HL-60 (cell line): Measurements from ENCODE around the gene GMCL2.

Source experiments
- DNase-seq, 2 experiments: peaks; one replicate each; pipeline ENCODE4 v3.0.0-alpha.2; 2010 to 2020; ENCODE audit warnings: low read depth in 1 of 2, low spot score in 1 of 2
- H3K27ac ChIP-seq: fragments of 250-450 bp; sonication (Bioruptor Pico); replicated peaks from 2 replicates; pipeline ENCODE4 v1.5.1; 2020; ENCODE audit warnings: mild to moderate bottlenecking, moderate library complexity
- H3K27me3 ChIP-seq: fragments of 250-450 bp; sonication (Bioruptor Pico); 2 replicates; pipeline ENCODE4 v1.5.1; 2021; ENCODE audit warnings: mild to moderate bottlenecking, moderate library complexity; ENCODE audit not compliant: insufficient read depth, poor library complexity, severe bottlenecking
- H3K4me3 ChIP-seq: replicated peaks from 2 replicates; pipeline ENCODE4 v1.5.1; 2011; ENCODE audit warnings: mild to moderate bottlenecking, control low read depth, low read length; ENCODE audit not compliant: insufficient read depth
- GABPA ChIP-seq: IDR thresholded peaks from 2 replicates; pipeline ENCODE4 v1.6.1; 2012; ENCODE audit warnings: low read depth
- POLR2AphosphoS5 ChIP-seq: IDR thresholded peaks from 2 replicates; pipeline ENCODE4 v1.6.1; 2012; ENCODE audit warnings: low read depth
- SPI1 ChIP-seq: IDR thresholded peaks from 2 replicates; pipeline ENCODE4 v1.6.1; 2012; ENCODE audit warnings: low read depth, mild to moderate bottlenecking, borderline replicate concordance
- TF ChIP-seq, protein P1 (sequence below): IDR thresholded peaks from 2 replicates; pipeline ENCODE4 v1.6.1; 2012; ENCODE audit warnings: low read depth; ENCODE audit not compliant: insufficient replicate concordance
- TF ChIP-seq, protein P2 (sequence below): IDR thresholded peaks from one replicate; pipeline ENCODE4 v1.5.1; 2011; ENCODE audit warnings: low read length, control low read depth, inconsistent platforms; ENCODE audit not compliant: insufficient read depth

The GMCL2 gene

DNA sequence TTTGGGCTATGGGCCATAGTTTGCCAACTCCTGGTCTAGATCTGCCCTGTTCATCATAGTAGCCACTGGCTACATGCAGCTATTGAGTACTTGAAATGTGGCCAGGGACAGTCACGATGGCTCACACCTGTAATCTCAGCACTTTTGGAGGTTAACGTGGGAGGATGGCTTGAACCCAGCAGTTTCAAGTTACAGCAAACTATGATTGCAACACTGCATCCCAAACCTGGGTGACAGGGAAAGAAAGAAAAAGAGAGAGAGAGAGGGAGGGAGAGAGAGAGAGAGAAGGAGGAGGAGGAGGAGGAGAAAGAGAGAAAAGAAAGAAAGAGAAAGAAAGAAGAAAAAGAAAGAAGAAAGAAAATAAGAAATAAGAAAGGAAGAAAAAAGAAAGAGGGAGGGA is 5.1 kb upstream of the GMCL2 start:
- Histone ChIP-seq H3K4me3 (no peak overlapping the region), H3K27ac (no peak overlapping the region), H3K27me3 (no peaks in the 10 kb centered on the region)
- TF ChIP-seq SPI1 (no peak), GABPA (no peak), POLR2AphosphoS5 (no peak)
- TF ChIP-seq, protein P1, sequence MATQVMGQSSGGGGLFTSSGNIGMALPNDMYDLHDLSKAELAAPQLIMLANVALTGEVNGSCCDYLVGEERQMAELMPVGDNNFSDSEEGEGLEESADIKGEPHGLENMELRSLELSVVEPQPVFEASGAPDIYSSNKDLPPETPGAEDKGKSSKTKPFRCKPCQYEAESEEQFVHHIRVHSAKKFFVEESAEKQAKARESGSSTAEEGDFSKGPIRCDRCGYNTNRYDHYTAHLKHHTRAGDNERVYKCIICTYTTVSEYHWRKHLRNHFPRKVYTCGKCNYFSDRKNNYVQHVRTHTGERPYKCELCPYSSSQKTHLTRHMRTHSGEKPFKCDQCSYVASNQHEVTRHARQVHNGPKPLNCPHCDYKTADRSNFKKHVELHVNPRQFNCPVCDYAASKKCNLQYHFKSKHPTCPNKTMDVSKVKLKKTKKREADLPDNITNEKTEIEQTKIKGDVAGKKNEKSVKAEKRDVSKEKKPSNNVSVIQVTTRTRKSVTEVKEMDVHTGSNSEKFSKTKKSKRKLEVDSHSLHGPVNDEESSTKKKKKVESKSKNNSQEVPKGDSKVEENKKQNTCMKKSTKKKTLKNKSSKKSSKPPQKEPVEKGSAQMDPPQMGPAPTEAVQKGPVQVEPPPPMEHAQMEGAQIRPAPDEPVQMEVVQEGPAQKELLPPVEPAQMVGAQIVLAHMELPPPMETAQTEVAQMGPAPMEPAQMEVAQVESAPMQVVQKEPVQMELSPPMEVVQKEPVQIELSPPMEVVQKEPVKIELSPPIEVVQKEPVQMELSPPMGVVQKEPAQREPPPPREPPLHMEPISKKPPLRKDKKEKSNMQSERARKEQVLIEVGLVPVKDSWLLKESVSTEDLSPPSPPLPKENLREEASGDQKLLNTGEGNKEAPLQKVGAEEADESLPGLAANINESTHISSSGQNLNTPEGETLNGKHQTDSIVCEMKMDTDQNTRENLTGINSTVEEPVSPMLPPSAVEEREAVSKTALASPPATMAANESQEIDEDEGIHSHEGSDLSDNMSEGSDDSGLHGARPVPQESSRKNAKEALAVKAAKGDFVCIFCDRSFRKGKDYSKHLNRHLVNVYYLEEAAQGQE: no peak
- TF ChIP-seq, protein P2, sequence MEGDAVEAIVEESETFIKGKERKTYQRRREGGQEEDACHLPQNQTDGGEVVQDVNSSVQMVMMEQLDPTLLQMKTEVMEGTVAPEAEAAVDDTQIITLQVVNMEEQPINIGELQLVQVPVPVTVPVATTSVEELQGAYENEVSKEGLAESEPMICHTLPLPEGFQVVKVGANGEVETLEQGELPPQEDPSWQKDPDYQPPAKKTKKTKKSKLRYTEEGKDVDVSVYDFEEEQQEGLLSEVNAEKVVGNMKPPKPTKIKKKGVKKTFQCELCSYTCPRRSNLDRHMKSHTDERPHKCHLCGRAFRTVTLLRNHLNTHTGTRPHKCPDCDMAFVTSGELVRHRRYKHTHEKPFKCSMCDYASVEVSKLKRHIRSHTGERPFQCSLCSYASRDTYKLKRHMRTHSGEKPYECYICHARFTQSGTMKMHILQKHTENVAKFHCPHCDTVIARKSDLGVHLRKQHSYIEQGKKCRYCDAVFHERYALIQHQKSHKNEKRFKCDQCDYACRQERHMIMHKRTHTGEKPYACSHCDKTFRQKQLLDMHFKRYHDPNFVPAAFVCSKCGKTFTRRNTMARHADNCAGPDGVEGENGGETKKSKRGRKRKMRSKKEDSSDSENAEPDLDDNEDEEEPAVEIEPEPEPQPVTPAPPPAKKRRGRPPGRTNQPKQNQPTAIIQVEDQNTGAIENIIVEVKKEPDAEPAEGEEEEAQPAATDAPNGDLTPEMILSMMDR: no peak
- DNase-seq: no peak

DNA sequence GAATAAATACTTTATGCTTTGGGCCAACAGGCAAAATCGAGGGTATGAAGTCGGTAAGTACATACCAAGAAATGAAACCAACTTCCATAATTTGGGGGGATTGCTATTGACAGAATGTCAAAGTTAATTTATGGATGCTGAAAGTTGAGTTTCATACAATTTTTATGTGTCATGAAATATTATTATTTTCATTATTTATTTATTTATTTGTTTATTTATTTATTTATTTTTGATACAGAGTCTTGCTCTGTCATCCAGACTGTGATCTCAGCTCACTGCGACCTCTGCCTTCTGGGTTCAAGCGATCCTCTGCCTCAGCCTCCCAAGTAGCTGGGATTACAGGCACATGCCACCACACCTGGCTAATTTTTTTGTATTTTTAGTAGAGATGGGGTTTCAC is 4.5 kb upstream of the GMCL2 start:
- TF ChIP-seq, protein P2: no peak
- no peak for TF ChIP-seq POLR2AphosphoS5
- TF ChIP-seq, protein P1: no peak
- TF ChIP-seq SPI1: no peak
- no peak for TF ChIP-seq GABPA
- Histone ChIP-seq H3K27me3 (no peaks in the 10 kb centered on the region), H3K27ac (no peak overlapping the region), H3K4me3 (no peak overlapping the region)
- DNase-seq: no peak

DNA sequence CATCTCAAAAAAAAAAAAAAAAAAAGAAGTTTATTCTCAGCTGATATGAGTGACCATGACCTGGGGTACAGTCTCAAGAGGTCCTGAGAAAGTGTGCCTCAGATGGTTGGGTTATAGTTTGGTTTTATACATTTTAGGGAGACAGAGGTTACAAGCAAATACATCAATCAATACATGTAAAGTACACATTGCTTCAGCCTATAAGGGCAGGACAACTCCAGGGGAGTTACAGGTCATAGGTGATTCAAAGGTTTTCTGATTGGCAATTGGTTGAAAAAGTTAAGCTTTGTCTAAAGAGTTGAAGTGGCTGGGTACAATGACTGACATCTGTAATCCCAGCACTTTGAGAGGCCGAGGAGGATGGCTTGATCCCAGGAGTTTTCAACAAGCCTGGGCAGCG is 2.3 kb upstream of the GMCL2 start:
- TF ChIP-seq, protein P1: no peak
- TF ChIP-seq GABPA (no peak), POLR2AphosphoS5 (no peak), SPI1 (no peak)
- TF ChIP-seq, protein P2: no peak
- Histone ChIP-seq H3K27ac (no peak overlapping the region), H3K4me3 (no peak overlapping the region), H3K27me3 (no peaks in the 10 kb centered on the region)
- DNase-seq: no peak
